A549 treated with AZD2906 at 1 μM for 4 hours (cell line): ENCODE data around the gene TRPC3. TPM values are rescaled to one million over a fixed set of nuclear protein-coding genes. Genes with fewer than 3 reads are reported as not detected.

Experiments used
- total RNA-seq: library from RNA; stranded (reverse); fragments of 200-300 nt; extraction: Qiagen RNA extraction; gene quantifications from 5 replicates; pipeline ENCODE4 v1.2.3, GENCODE V29; 2022

TRPC3 gene
- total RNA-seq: 0.06 to 0.09 TPM (median 0.08 TPM) in 5 replicates

DNA sequence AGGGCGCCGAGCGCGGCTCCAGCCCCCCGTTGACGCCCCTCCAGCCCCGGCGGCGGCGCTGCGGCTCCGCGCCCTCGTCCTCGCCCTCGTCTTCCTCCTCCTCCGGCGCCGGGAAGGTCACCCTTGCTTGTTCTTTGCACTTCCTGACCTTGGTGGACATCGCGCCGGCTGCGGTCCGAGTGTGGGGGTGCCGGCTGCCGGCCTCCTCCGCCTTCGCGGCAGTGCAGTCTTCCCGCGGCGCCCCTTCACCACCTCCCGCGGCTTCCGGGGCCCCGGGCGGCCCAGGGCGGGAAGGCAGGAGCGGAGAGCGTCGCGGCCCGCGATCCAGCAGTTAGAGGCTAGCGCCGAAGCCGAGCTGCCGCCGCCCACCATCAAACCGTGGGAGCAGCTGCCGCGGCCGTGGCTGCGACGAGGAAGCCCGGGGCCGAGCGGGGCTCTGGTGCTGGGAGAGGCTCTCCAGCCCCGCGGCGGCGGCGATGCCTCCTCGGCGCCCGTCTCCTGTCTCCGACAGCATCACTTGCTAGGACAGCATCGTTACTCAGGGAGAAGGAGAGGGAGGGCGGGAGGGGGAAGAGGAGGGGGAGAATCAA lies at the start of gene TRPC3:
Gene TRPC3 (minus strand): TSS at position 540 of the 590 bp plus-strand sequence. CDS start 380 bp downstream, at position 160.

DNA sequence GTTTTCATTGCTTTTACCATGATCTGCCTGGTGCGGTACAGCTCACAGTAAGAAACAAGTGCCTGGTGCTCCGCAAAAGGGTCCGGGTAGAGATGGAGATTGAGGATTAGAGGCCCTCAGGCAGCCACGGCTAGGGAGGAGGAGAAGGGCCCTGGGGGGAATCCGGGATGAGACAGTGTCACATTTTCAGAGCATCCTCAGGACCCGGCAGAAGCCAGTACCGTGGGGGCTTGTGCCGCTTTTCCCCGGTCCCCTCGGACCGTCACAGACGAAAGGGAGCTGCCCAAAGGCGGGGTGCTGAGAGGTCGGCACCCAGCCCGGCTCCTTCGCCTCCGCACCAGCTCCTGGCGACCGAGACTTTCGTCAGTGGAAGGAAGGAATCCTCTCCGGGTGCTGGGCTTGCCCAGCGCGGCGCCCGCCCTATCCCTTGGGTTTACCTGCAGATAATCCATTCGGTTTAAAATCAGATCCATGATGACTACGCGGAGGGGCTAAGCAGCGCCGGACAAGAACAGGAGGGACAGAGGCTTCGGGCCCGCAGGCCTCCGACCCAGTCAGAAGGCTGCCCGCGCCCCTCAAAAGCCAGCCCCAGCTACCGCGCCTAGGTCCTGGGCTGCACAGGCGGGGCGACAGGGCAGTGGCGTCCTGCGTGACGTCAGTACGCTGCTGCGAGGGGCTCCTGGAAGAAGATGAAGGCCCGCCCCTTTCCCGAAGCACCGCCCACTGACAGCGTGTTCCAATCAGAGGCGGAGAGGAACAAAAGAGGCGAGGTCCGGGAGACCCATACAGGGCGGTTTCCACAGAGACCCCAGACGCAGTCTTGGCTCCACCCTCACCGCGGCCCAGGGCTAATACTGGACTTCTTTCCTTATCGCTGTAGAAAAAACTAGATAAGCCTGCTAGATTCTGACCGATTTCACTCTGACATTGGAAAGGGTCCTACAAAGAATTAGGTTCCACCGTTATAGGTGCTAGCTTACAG lies 81.7 kb downstream of the TRPC3 start, which contains the start of gene BBS7:
Gene BBS7 (minus strand): TSS at position 634 of the 982 bp plus-strand sequence. CDS start 161 bp downstream, at position 473.

Other genes starting within 250 kb of the TRPC3 start
- gene SMIM43, start 186.9 kb downstream of the TRPC3 start, total RNA-seq: 0.11 to 0.29 TPM (median 0.23 TPM) in 5 replicates
- gene EXOSC9, start 150.7 kb downstream of the TRPC3 start, total RNA-seq: 23.8 to 31.8 TPM (median 25.3 TPM) in 5 replicates
- gene CCNA2, start 128.2 kb downstream of the TRPC3 start, total RNA-seq: 38.4 to 46.7 TPM (median 43.2 TPM) in 5 replicates
- 12.2 to 15.0 TPM (median 14.3 TPM) in 5 replicates for gene BBS7, start 81.6 kb downstream of the TRPC3 start, total RNA-seq
- 5.1 to 9.6 TPM (median 7.7 TPM) in 5 replicates for gene BLTP1, start 200.3 kb upstream of the TRPC3 start, total RNA-seq